HEK293T (cell line): Measurements from ENCODE around the gene BCR.

Experiments used
- CTCF ChIA-PET: fragments of 350-600 bp; formaldehyde crosslinking; extraction: SDS; loops from one replicate; lab custom pipeline; 2021; ENCODE audit warnings: antibody characterized with exemption, inconsistent platforms; lab: Yijun Ruan, JAX
- POLR2A ChIA-PET: fragments of 350-600 bp; formaldehyde crosslinking; extraction: SDS; loops from one replicate; lab custom pipeline; 2020; ENCODE audit warnings: antibody characterized with exemption, inconsistent platforms; lab: Yijun Ruan, JAX
- DNase-seq: peaks from one replicate; pipeline ENCODE4 v3.0.0; 2012; ENCODE audit warnings: mixed read lengths; ENCODE audit errors: extremely low spot score
- ARNT ChIP-seq: fragments of 450-650 bp; IDR thresholded peaks from 2 replicates; pipeline ENCODE4 v1.6.1; 2017; ENCODE audit warnings: mild to moderate bottlenecking
- BHLHE40 ChIP-seq: fragments of 450-650 bp; IDR thresholded peaks from 2 replicates; pipeline ENCODE4 v1.6.1; 2016; ENCODE audit warnings: mild to moderate bottlenecking, moderate library complexity, borderline replicate concordance
- CTBP1 ChIP-seq: fragments of 450-650 bp; IDR thresholded peaks from 2 replicates; pipeline ENCODE4 v1.6.1; 2016; ENCODE audit warnings: borderline replicate concordance
- ELF4 ChIP-seq: fragments of 450-650 bp; IDR thresholded peaks from 2 replicates; pipeline ENCODE4 v1.6.1; 2017; ENCODE audit warnings: antibody characterized with exemption
- FOXA1 ChIP-seq: fragments of 450-650 bp; IDR thresholded peaks from 2 replicates; pipeline ENCODE4 v1.6.1; 2016; ENCODE audit warnings: mild to moderate bottlenecking
- FOXK2 ChIP-seq: fragments of 450-650 bp; IDR thresholded peaks from 2 replicates; pipeline ENCODE4 v1.6.1; 2016; ENCODE audit warnings: mild to moderate bottlenecking
- FOXM1 ChIP-seq: fragments of 450-650 bp; IDR thresholded peaks from 2 replicates; pipeline ENCODE4 v1.6.1; 2017; ENCODE audit warnings: mild to moderate bottlenecking, borderline replicate concordance
- HDGF ChIP-seq: fragments of 450-650 bp; IDR thresholded peaks from 2 replicates; pipeline ENCODE4 v1.6.1; 2017; ENCODE audit warnings: antibody characterized with exemption, borderline replicate concordance
- L3MBTL2 ChIP-seq: fragments of 450-650 bp; conservative IDR thresholded peaks from 2 replicates; pipeline ENCODE4 v1.6.1; 2016; ENCODE audit warnings: mild to moderate bottlenecking
- LEF1 ChIP-seq: fragments of 450-650 bp; IDR thresholded peaks from 2 replicates; pipeline ENCODE4 v1.6.1; 2017; ENCODE audit warnings: mild to moderate bottlenecking, borderline replicate concordance
- NFRKB ChIP-seq: fragments of 450-650 bp; IDR thresholded peaks from 2 replicates; pipeline ENCODE4 v1.6.1; 2016; ENCODE audit warnings: mild to moderate bottlenecking, moderate library complexity
- SP1 ChIP-seq: fragments of 450-650 bp; IDR thresholded peaks from 2 replicates; pipeline ENCODE4 v1.6.1; 2017
- SUZ12 ChIP-seq: fragments of 450-650 bp; IDR thresholded peaks from 2 replicates; pipeline ENCODE4 v1.6.1; 2016; ENCODE audit warnings: mild to moderate bottlenecking
- TARDBP ChIP-seq: fragments of 450-650 bp; IDR thresholded peaks from 2 replicates; pipeline ENCODE4 v1.6.1; 2016
- ZNF384 ChIP-seq: fragments of 450-650 bp; IDR thresholded peaks from 2 replicates; pipeline ENCODE4 v1.6.1; 2016
- TF ChIP-seq, protein P1 (sequence below): fragments of 450-650 bp; IDR thresholded peaks from 2 replicates; pipeline ENCODE4 v1.6.1; 2016

Gene BCR

DNA sequence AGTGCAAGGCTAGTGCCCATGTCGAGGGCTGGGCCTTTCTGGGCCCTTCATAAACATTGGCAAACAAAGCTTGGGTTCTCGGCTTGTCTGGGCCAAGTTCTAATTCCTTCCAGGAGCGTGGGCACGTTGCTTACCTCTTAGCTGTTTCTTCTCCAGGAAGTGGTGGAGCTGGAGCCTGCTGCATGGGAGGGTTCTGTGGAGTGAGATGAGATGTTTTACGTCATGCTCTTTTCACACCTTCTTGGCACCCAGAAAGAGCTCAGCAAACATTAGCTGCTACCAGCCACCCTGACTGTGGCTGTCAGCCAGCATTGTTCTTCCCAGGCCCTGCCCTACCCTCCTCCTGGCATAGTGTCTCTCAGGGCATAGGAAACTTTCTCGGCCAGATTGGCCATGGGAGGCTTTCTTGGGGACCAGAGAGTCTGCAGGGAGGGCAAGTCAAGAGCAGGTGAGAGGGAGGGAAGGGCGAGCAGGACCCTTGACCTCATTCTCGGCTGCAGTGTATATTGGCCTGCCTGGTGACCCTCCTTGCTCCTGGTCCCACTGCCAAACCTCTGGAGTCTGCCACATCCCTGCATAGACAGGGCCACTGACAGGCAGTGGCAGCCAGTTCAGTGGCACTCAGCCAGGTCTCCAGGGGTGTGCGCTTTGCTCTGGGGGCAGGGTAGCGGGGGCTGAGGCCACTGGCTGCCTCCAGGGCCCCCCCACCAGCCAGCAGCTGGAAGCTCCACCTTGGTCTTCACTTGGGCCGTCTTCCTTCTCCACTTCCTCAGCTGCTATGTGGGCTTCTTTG is 98.8 kb downstream of the BCR start:
- POLR2A ChIA-PET = interaction anchor here (0.9 kb wide), 1 partner anchor 615 kb away, joined by 4 read pairs; the partner anchor contains the start of gene MIF
- no peak for DNase-seq
- CTCF ChIA-PET = interaction anchor here (0.7 to 1.0 kb wide), 3 partner anchors 96 to 848 kb away, joined by 3 to 6 read pairs (median 3); no protein-coding TSS in a partner anchor

DNA sequence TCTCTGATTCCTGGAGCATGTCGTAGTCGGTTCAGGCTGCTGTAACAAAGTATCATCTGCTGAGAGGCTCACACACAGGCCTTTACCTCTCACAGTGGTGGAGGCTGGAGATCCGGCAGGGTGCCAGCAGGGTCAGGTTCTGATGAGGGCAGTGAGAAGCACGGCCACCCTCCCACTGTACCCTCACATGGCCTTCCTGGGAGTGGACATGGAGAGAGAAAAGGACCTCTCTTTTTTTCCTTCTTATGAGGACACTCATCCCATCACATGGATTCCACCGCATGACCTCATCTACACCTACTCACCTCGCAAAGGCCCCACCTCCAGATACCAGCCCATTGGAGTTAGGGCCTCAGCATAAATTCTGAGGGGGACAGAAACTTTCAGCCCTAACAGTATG is 99.5 kb downstream of the BCR start:
- ChIA-PET POLR2A (no interaction called here), CTCF (no interaction called here)
- TF ChIP-seq FOXA1 (no peak), TARDBP (no peak), FOXK2 (no peak), LEF1 (no peak), FOXM1 (no peak), CTBP1 (no peak), ELF4 (no peak), SUZ12 (no peak), L3MBTL2 (no peak), NFRKB (no peak), ZNF384 (no peak), SP1 (no peak)
- TF ChIP-seq, protein P1, sequence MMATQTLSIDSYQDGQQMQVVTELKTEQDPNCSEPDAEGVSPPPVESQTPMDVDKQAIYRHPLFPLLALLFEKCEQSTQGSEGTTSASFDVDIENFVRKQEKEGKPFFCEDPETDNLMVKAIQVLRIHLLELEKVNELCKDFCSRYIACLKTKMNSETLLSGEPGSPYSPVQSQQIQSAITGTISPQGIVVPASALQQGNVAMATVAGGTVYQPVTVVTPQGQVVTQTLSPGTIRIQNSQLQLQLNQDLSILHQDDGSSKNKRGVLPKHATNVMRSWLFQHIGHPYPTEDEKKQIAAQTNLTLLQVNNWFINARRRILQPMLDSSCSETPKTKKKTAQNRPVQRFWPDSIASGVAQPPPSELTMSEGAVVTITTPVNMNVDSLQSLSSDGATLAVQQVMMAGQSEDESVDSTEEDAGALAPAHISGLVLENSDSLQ = no peak
- DNase-seq = no peak

More for the DNA sequence above, 98.8 kb downstream of the BCR start:
- TF ChIP-seq ELF4 = no peak
- TF ChIP-seq FOXK2 = no peak
- TF ChIP-seq SUZ12 = no peak
- no peak for TF ChIP-seq ARNT
- no peak for TF ChIP-seq FOXA1
- no peak for TF ChIP-seq HDGF
- no peak for TF ChIP-seq L3MBTL2
- TF ChIP-seq FOXM1 = no peak
- TF ChIP-seq LEF1 = no peak
- no peak for TF ChIP-seq ZNF384
- TF ChIP-seq, protein P1 = no peak
- TF ChIP-seq BHLHE40 = no peak
- TF ChIP-seq CTBP1 = no peak
- no peak for TF ChIP-seq NFRKB
- no peak for TF ChIP-seq TARDBP
- no peak for TF ChIP-seq SP1

DNA sequence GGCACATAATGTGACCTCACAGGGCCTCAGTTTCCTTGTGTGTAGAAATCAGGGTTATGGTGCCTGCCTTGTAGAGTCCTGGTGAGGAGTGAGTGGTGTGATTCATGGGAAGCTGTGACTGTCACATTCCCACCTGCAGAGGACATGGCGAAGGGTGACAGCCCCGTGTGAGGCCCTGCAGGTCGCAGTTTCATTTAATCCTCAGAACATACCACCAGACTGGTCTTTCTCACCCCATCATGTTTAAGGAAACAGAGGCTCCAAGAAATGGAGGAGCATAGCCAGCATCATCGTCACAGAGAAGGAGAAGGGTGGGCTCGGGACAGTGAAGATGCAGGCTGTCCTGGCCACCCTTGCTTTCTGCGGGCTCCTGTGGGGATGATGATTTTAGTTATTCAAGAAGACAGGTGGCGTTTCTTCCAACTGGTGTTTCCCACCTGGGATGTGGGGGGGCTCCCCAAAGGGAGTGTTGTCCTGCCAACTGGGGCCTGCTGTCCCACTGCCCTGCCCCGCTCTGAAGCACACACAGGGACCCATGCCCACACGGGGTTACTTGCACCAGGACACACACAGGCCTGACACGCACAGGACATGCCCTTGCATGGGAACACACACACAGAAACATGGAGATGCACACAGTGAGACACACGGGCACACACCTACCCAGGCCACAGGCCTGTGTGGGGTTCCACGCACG is 100.2 kb downstream of the BCR start:
- ChIA-PET POLR2A (no interaction called here), CTCF (no interaction called here)
- DNase-seq = no peak
- no peak for TF ChIP-seq CTBP1
- no peak for TF ChIP-seq ARNT
- TF ChIP-seq ELF4 = no peak
- no peak for TF ChIP-seq FOXM1
- no peak for TF ChIP-seq SUZ12
- TF ChIP-seq SP1 = no peak
- TF ChIP-seq NFRKB = no peak
- no peak for TF ChIP-seq L3MBTL2
- no peak for TF ChIP-seq FOXA1
- no peak for TF ChIP-seq HDGF
- no peak for TF ChIP-seq BHLHE40
- TF ChIP-seq ZNF384 = no peak
- TF ChIP-seq TARDBP = no peak

DNA sequence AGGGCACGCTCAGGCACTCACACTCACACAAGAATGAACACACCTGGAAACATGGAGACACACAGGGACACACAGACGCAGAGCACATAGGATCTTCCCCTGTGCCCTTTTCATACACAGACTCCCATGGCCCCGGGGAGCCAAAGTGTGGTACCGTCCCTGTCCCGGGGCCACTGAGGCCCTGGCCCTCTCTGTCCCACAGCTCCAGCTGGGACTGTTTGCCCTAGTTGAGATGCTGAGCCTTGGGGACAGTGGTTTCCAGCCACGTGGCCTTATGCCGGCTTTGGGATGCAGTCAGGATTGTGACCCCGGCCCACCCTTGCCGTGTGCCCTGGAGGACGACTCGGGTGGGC is 100.7 kb downstream of the BCR start:
- DNase-seq = no peak
- CTCF ChIA-PET = no interaction called here
- POLR2A ChIA-PET = interaction anchor here (1.2 kb wide), 1 partner anchor 100 kb away, joined by 6 read pairs; no protein-coding TSS in a partner anchor
- TF ChIP-seq FOXK2 (no peak), HDGF (no peak), ZNF384 (no peak)
- TF ChIP-seq, protein P1 = no peak

DNA sequence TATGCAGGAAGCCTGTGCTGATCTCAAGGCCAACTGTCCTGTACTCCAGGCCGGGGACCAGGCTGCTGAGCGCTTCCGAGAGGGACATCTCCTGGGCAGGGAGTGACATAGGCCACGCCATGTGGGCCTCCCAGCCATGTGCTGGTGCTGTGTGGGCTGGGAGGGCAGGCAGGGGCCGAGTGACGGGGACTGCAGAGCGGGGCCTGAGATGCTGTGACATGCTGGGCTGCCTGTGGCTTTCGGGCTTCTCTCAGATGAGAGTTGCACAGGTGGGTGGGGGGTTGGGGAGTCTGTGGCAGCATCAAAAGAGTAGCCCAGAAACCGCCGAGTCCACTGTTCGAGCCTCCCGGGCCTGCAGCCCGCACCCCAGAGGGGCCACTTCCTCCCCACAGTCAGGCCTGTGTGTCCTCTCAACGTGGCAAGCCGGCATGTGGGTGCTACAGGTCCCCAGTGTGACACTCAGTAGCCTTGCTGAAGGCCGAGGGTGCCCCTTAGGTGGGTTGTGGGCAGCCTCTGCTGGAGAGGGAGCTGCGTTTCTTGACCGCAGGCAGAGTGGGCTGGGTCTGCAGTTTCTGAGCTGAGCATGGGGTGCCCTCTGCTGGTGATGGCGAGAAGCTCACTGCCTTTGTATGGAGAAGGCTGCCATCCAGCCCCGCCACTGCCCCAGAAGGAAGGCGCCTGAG is 101.2 kb downstream of the BCR start:
- no peak for TF ChIP-seq BHLHE40
- 0 out of 2 replicates have a peak, but pooled peaks have one; percentile 67 for TF ChIP-seq HDGF
- POLR2A ChIA-PET = interaction anchor here (0.9 to 1.2 kb wide), 2 partner anchors 100 to 153 kb away, joined by 3 to 6 read pairs; no protein-coding TSS in a partner anchor
- CTCF ChIA-PET = interaction anchor here (0.6 to 2.0 kb wide), 18 partner anchors 9 to 322 kb away, joined by 3 to 30 read pairs (median 4); partner anchors contain the start of gene BCR
- peak; percentile 92 for DNase-seq
